Stimulated activated CD4-positive, alpha-beta T cell treated with anti-CD3 and anti-CD28 coated beads, Interleukin-1b, Interleukin-23, amount 100 ng/mL, for 24 hours (primary cell): Measurements from ENCODE around the gene PKP3.
"Not testable (repeated sequence)": the region's sequence is repeated elsewhere in the genome, so short reads cannot be mapped to it uniquely, and the experiment has no call there.

Experiments
- DNase-seq, 4 experiments: peaks; one replicate each; pipeline ENCODE4 v3.0.0-alpha.2; 2020; ENCODE audit warnings: low read depth in 4 of 4, low spot score in 1 of 4

The PKP3 gene

DNA sequence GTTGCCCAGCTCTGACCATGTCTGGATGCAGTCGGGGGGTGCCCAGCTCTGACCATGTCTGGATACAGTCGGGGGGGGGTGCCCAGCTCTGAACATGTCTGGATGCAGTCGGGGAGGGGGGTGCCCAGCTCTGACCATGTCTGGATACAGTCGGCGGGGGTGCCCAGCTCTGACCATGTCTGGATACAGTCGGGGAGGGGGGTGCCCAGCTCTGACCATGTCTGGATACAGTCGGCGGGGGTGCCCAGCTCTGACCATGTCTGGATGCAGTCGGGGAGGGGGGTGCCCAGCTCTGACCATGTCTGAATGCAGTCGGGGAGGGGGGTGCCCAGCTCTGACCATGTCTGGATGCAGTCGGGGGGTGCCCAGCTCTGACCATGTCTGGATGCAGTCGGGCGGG is 16.7 kb downstream of the PKP3 start:
- DNase-seq = not testable (repeated sequence)

DNA sequence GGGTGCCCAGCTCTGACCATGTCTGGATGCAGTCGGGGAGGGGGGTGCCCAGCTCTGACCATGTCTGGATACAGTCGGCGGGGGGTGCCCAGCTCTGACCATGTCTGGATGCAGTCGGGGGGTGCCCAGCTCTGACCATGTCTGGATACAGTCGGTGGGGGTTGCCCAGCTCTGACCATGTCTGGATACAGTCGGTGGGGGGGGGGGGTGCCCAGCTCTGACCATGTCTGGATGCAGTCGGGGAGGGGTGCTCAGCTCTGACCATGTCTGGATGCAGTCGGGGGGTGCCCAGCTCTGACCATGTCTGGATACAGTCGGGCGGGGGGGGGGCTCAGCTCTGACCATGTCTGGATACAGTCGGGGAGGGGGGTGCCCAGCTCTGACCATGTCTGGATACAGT is 17.5 kb downstream of the PKP3 start:
- DNase-seq = not testable (repeated sequence)

DNA sequence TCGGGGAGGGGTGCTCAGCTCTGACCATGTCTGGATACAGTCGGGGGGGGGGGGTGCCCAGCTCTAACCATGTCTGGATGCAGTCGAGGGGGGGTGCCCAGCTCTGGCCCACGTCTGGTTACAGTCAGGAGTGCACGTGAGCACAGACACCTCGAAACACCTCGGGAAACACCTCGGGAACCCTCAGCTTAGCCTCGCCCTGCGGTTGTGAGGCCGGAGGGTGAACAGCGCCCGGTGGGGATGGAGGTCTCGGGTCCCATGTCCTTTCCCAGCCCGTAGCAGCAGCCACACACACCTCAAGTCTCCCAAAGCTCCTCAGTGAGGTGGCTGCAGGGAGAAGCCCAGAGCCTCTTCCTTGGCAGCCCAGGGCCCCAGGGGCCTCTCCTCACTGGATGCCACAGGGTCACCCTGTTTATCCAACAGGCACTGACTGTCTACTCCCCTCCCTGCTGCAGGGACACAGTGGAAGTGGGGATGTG is 18.7 kb downstream of the PKP3 start:
- DNase-seq = no peak

DNA sequence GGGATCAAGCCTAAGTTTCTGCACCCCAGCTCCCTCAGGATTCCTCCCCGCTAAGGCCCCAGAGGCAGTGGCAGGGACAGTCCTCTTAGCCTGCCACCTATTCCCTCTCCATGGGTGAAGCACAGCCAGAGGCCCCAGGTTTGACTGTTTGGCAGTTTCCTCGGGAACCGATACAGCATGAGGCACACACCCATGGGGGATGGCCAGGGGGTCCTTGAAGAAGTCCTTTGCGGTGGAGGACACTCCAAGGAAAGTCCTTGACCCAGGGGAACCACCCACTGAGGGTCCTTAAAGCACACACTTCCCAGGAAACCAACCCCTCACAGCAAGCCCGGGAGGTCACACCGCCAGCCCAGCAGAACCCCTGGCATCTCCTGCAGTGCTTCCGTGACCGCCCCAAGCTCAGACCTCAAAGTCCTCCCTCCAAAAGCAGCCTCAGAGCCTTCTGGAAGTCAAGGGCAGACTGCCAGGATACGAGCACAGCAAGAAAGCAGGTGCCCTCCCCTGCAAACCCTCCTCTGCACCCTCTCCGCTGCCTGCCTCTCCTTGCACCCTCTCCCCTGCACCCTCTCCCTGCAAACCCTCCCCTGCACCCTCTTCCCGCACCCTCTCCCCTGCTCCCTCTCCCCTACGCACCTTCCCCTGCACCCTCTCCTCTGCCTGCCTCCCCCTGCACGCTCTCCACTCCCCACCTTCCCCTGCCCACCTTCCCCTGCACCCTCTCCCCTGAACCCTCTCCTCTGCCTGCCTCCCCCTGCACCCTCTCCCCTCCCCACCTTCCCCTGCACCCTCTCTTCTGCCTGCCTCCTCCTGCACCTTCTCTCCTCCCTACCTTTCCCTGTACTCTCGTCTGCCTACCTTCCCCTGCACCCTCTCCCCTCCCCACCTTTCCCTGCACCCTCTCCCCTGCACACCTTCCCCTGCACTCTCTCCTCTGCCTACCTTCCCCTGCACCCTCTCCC is 19.4 kb downstream of the PKP3 start:
- DNase-seq = no peak

DNA sequence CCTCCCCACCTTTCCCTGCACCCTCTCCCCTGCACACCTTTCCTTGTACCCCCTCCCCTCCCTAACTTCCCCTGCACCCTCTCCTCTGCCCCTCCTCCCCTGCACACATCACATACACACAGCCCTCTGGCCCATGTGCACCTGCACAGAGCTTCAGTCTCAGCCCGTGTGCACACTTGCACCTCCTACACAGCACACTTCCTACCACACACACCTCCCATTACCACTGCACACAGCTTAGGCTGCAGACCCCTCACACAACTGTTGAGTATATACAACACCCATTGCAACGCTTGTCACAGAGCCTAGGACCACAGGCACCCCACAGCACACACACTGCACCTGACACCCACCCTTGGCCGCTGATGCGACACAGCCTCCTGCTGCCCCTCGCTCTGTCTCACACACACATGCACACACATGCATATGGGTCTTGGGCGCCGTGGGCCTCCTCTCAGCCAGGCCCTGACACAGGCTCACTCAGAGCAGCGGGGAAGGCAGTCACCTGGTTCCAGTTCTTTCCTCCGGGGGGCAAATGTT is 20.4 kb downstream of the PKP3 start:
- DNase-seq = no peak

DNA sequence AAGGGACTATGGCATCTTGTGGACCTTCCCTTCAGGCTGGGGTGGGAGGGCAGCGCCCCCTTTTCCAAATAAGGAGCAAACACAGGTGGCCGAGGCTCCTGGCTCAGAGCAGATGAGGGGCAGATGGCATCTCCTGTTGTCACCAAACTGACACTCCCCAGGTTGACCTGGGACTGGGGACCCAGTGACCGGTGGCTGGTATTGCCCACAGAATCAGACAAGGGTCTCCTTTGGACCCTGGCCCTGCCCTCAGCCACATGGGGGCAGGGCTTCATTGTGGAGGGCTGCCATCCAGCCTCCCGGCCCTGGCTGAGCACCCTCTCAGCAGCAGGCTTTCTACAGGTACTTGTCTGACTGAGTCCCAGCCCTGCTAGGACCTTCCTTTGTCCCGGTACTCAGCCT is 21.6 kb downstream of the PKP3 start:
- no peak for DNase-seq

DNA sequence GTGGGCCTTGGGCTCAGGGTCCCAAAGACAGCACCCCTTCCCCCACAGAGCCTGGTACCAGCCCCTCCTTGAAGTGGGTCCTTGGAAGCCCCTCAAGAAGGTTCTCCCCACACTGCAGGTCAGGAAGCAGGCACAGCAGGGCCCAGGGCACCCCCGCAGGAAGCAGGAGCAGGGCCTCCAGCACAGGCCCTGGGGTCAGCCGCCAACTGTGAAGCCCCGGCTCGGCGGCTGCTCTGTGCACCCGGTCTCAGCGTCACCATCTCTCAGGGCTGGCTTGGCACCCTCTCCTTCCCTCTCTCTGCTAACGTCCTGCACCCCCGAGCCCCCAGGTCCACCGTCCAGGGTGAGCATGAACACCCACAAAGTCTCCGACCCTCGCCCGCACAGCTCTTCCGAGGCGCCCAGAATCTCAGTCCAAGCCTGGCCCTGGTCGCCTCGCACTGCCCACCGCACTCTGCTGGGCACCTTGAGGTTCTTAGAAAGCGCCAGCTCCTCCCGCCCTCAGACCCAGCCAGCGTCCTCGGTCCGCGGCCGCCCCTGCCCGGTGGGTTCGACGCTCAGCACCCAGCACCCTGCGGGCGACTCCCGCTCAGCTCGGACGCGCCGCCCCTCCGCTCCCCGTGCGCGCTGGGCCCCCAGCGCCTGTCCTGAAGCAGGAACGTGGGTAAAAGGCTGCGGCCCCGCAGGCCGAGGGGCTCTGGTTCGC is 22.2 kb downstream of the PKP3 start:
- DNase-seq = no peak

DNA sequence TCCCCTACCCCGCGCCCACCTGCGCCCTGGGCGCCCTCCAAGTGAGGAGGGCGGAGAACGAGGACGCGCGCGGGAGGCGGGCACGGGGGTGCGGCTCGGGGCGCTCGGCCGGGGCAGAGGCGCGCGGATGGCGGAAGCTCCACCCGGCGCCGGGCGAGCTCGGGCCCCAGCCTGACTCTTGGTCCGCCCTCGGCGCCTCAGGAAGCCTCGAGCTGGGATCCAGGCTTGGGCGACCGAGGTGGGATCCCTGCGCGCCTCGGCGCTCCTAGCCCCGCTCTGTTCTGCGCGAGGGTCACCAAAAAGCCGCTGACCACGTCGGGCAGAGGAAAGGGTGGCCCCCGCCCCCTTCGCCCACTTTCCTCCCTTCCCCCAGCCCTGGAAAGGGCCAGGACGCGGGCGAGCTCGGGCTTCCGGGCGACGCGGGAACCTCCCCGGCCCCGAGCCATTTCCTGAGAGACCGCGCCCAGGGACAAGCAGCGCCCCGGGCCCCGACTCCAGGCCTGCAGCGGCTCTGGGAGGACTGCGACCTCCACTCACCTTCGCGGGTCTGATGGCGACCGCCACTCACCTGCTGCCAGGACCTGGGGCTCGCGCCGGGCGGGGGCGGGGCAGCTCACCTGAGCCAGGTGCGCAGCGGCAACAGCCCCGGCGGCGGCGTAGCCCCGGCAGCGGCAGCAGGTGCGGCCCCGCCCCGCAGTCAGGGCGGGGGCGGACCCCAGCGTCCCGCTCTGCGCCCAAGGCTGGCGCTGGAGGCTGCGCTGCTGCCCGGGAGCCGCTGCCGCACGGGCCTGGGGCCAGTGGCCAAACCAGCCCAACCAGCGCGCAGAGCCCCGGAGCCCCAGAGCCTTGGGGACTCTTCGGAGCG is 23.0 kb downstream of the PKP3 start:
- no peak for DNase-seq

DNA sequence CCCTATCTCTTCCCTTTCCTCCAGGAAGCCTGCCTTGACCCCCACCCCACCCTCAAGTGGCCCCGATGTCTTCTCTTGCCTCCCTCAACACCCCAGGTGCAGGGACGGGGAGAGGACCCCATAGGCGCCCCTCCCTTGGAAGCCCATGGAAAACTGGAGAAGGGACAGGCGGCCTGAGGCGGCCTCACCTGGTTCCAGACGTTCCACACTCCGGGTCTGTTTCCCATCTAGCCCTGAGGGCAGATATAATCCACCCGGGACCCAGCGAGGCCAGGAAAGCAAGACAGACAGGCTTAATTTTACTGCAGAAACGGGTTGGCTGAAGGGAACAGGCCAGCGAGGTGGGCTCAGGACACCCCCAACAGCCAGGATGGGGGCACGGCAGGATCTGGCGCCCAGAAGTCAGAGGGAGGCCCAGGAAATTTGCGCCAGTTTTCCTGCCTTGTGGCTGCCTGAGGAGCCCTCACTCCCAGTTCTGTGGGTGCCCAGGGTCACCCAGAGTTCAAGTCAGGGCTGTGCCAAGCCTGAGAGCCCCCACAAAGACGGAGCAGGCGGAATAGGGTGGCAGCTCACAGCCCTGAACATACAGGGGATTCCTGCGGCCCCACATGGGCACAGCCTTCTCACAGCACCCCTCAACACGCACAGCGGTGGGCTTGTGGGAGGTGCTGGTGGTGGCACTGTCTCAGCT is 23.8 kb downstream of the PKP3 start:
- DNase-seq = no peak

DNA sequence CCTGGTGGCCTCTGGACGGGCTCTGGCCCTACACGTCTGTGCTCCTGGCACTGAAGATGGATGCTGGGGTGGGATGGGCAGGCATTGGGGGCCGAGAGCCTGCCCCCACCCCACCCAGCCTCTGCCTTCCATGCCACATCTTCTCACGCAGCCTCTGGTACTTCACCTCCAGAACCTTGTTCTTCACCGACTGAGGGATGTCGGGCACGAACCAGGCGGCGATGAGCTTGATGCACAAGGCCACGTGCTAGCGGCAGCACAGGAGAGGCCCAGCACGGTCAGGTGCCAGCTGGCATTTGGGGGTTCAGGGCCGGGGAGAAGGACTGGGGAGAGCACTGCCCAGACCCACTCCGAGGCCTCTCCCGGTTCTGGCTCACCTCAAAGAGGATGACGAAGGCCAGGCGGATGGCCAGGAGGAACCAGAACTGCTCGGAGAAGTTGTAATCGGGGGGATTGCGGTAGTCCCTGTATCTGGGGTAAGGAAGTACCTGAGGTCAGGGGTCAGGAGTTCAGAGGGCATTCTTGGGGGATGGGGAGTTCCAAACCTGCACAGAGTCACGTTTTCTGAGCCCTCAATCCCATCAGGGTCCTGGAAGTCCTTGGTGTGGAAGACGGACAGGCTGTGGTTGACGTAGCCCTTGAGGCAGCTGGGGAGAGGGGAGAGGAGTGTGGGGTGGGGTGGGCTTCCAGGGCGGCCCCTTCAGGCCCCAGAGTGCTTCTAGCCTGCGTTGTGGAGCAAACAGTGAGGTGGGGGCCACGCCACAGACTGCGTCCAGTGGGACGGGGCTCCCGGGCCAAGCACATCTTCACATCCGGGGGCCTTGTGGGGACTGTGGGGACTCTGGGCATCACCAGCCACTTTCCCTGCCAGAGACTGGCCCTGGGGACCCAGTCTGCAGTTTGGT is 24.6 kb downstream of the PKP3 start:
- no peak for DNase-seq

DNA sequence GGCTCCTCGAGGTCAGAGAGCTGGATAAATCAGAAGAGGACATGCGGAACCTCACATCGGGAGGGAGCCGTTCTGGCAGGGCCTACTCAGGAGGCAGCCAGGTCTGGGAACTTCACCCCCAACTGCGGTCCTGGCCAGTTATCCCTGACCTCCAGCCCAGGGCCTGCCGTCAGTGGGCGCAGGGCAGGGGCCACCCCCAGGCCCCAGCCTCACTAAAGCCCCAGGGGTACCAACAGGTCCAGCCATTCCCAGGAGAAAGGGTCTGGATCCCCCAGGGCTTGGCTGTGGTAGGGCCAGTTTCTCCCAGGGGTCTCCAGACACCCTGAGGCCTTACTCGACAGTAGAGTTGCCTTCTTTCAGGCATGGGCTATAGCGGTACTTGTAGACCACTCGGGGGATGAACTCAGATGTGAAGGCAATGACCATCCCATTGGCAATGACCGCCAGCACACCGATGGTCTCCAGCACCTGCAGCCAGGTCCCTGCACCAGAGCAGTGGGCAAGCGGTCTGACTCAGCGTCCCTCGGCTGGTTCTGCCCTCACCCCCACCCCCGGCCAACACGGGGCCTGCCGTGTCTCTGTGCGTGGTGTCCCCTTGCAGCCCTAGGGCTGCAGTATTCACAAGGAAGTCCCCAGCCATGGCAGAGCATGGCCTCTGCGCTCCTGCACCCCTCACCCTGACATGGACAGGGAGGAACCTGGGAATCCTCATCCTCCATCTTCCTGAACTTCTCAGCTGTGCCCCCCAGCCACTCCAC is 25.4 kb downstream of the PKP3 start:
- DNase-seq = no peak

DNA sequence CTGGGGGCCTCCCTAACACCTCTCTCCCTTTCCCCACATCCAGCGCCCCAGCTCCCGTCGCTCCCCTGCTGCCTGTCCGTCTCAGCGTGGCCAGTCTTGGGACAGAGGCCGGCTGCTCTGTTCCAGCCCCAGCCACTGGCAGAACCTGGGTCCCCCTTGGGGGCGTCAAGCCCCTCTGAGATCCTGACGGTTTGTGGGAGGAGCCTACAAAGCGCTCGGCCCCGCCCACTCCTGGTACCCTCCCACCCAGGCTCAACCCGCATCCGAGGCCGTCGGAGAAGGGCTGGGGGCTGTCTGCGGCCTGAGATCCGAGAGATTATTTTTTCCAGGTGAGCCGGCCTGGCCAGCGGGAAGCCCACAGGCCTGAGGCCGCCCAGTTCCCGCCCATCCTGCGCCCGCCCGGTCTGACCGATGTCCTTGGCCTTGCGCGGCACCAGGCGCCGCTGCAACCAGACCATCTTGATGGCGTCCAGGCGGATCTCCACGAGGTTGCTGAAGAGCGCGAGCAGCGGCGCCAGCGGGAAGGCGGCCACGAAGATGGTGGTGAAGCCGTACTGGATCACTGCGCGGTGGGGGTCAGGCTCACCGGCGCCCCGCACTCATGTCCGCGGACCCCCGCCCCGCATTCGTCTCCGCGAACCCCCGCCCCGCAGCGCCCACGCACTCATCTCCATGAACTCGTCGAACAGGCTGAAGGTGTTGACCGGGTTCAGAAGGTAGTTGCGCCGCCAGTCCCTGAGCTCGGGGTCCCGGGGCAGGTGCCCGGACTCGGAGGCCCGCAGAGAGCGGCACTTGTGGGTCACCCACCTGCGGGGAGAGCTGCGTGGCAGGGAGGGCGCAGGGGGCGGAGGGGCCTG is 26.3 kb downstream of the PKP3 start:
- DNase-seq = no peak

DNA sequence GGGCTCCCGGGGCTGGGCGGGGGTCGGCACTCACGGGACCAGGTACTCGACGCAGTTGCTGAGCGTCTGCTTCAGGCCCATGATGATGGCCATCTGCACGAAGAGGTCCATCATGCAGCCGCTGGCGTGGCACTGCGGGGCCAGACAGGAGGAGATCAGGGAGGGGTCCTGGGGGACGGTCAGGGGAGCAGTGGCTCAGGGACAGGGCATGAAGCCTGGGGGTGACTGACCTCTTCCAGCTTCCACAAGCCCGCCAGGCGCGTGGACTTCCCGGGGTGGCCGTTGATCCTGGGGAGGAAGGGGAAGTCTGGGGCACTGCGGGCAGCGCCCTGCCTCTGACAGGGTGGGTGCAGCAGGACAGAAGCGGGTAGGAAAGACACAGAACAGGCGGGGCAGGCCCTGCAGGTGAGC is 26.9 kb downstream of the PKP3 start:
- no peak for DNase-seq

DNA sequence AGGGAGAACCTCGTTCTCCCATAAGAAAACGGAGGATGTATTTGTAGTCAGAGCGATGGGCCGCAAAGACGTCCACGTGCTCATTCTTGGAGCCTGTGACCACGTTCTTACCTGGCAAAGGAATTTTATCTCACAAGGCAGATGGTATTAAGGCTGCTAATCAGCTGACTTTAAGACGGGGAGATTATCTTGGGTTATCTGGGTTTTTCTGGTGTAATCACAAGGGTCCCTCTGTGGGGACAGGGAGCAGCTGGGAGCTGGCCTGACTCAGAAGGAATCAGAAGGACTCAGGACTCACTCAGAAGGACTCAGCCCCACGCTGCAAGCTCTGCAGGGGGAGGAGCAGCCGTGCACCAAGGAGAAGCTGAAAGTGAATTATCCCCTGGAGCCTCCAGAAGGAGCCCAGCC is 28.2 kb downstream of the PKP3 start:
- DNase-seq = no peak

DNA sequence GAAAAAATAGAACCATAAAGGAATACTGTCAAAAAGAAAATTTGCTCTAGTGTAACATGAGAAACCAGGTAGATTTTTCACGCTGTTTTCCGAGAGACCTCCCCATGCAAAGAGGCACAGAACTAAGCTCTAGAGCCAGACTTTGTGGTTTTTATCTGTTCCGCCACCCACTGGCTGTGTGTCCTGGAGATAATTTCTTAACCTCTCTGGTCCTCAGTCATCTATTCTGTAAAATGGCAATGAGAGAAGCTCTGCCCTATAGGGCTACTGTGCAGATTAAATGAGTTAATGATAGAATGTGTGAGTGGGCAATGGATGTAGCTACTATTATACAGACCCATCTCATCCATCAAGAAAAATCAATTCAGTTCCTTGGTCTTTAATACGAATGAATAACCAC is 30.2 kb downstream of the PKP3 start:
- no peak for DNase-seq

DNA sequence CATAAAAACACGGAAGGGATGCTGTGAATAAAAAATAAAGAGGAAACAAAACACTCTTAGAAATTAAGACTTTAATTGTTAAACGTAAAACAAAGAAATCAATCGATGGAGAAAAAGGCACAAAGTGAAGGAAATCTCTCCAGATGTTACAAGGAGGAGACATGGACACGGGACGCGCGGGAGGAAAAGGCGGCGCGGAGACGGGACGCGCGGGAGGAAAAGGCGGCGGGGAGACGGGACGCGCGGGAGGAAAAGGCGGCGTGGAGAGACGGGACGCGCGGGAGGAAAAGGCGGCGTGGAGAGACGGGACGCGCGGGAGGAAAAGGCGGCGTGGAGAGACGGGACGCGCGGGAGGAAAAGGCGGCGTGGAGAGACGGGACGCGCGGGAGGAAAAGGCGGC is 30.8 kb downstream of the PKP3 start:
- not testable (repeated sequence) for DNase-seq

DNA sequence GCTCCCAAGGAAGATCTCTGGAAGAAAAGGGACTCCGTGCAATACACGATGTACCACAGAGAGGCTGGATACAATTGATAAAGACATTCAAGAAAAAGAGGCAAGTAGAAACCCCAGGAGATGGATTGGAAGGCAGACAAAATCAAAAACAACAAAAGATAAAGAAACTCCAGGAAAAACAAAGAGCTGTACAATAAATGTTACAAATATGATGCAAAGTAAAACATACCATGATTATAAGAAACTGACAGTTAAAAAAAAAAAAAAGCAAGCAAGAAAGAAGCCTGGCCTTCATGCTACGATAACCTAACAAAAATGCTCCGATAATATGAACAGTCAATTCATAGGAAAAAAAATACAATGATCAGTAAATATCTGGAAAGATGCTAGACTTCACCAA is 31.3 kb downstream of the PKP3 start:
- no peak for DNase-seq

DNA sequence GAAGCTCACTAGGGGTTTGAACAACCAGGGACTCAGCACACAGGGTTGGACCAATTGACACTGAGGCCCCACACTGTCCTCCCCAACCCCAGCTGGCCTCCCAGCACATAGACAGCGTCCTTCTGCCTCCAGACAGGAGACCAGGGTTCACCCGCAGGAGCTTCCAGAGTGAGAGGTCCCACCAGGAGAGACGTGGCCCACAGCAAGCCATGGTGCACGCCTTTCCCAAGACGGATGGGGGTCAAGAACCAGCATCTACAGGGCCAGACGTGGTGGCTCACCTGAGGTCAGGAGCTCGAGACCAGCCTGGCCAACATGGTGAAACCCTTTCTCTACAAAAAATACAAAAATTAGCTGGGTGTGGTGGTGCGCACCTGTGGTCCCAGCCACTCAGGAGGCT is 32.8 kb downstream of the PKP3 start:
- DNase-seq = no peak
